Right lobe of liver (tissue), 4 donors: ENCODE results near the gene YDJC.

ENCODE experiments used
- POLR2A ChIP-seq: fragments of 450-650 bp; IDR thresholded peaks from one replicate; pipeline ENCODE4 v1.6.1; 2017; ENCODE audit warnings: antibody characterized with exemption, mild to moderate bottlenecking
- TF ChIP-seq, protein P1 (sequence below), 4 donors: fragments of 200-600 bp in 3 of 4; fragments of 450-650 bp in 1 of 4; IDR thresholded peaks; one replicate each; pipeline versions ENCODE4 v1.5.1 to v1.8.0; 2016 to 2022; ENCODE audit warnings: antibody characterized with exemption in 4 of 4, mild to moderate bottlenecking in 2 of 4
- donor health status: DM: no; HTN: no; CAD: no.
- donor health status: DM: no; HTN: no; CAD: no.
- donor health status: DM: no; HTN: yes; CAD: no.

DNA sequence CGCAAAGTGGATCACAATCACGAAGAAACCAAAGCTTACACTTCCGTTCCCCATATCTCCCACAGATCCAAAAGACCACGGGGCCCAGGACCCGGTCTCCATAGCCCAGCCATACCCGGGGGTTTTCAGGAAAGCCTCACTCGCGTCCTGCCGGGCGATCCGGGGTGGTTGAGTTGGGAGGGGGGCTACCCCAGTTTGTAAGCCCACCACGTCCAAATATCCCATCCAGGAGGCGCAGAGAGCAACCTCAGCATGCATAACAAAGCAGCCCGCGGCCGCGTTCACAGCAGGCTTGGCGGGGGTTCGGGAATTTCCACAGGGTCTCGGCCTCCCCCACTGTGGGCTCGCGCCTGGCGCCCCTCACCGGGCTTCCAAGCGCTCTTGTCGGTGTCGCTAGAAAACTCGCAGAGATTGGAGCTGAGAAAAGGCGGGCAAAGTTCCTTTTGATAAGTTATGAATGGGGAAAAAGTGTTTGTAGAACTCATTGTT, 21.7 kb upstream of the YDJC start:
- no peak for TF ChIP-seq POLR2A
- TF ChIP-seq, protein P1, sequence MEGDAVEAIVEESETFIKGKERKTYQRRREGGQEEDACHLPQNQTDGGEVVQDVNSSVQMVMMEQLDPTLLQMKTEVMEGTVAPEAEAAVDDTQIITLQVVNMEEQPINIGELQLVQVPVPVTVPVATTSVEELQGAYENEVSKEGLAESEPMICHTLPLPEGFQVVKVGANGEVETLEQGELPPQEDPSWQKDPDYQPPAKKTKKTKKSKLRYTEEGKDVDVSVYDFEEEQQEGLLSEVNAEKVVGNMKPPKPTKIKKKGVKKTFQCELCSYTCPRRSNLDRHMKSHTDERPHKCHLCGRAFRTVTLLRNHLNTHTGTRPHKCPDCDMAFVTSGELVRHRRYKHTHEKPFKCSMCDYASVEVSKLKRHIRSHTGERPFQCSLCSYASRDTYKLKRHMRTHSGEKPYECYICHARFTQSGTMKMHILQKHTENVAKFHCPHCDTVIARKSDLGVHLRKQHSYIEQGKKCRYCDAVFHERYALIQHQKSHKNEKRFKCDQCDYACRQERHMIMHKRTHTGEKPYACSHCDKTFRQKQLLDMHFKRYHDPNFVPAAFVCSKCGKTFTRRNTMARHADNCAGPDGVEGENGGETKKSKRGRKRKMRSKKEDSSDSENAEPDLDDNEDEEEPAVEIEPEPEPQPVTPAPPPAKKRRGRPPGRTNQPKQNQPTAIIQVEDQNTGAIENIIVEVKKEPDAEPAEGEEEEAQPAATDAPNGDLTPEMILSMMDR (IDR thresholded peaks at IDR 0.05) = no peak
